Glutamatergic neuron (in vitro differentiated cells): ENCODE measurements around the gene IRF6. TPM values are rescaled to one million over a fixed set of nuclear protein-coding genes. Genes with fewer than 3 reads are reported as not detected.

Experiments used
- DNase-seq: peaks from one replicate; pipeline ENCODE4 v3.0.0; 2022
- H3K27ac Mint-ChIP-seq: one replicate; pipeline ENCODE4 v1.8.0; 2020; ENCODE audit warnings: mild to moderate bottlenecking, mixed read lengths, inconsistent platforms; ENCODE audit not compliant: unreplicated experiment
- H3K27me3 Mint-ChIP-seq: one replicate; pipeline ENCODE4 v1.8.0; 2020; ENCODE audit warnings: mild to moderate bottlenecking, moderate library complexity, mixed read lengths, inconsistent platforms; ENCODE audit not compliant: unreplicated experiment
- H3K36me3 Mint-ChIP-seq: one replicate; pipeline ENCODE4 v1.8.0; 2020; ENCODE audit warnings: mild to moderate bottlenecking, mixed read lengths, inconsistent platforms; ENCODE audit not compliant: unreplicated experiment
- H3K4me1 Mint-ChIP-seq: one replicate; pipeline ENCODE4 v1.8.0; 2020; ENCODE audit warnings: mild to moderate bottlenecking, low read depth, mixed read lengths, inconsistent platforms; ENCODE audit not compliant: unreplicated experiment
- H3K4me3 Mint-ChIP-seq: one replicate; pipeline ENCODE4 v1.8.0; 2020; ENCODE audit warnings: mild to moderate bottlenecking, mixed read lengths, inconsistent platforms; ENCODE audit not compliant: unreplicated experiment
- H3K9me3 Mint-ChIP-seq: one replicate; pipeline ENCODE4 v1.8.0; 2020; ENCODE audit warnings: mild to moderate bottlenecking, moderate library complexity, mixed read lengths, inconsistent platforms; ENCODE audit not compliant: unreplicated experiment
- total RNA-seq: library from RNA; stranded (reverse); fragmentation: NEBNext Ultra II Directional; extraction: Animal tissue kit (Norgen Biotek cat#: 25700); gene quantifications from one replicate; pipeline ENCODE4 v1.2.1, GENCODE V29; 2021; ENCODE audit not compliant: unreplicated experiment
- TF ChIP-seq, protein P1 (sequence below): fragments of 200-600 bp; sonication (generic); IDR thresholded peaks from one replicate; pipeline ENCODE4 v1.5.0; 2021; ENCODE audit not compliant: partially characterized antibody, unreplicated experiment

Gene IRF6
- total RNA-seq, 1 donor from 2014 or later, result 0.47 TPM

DNA sequence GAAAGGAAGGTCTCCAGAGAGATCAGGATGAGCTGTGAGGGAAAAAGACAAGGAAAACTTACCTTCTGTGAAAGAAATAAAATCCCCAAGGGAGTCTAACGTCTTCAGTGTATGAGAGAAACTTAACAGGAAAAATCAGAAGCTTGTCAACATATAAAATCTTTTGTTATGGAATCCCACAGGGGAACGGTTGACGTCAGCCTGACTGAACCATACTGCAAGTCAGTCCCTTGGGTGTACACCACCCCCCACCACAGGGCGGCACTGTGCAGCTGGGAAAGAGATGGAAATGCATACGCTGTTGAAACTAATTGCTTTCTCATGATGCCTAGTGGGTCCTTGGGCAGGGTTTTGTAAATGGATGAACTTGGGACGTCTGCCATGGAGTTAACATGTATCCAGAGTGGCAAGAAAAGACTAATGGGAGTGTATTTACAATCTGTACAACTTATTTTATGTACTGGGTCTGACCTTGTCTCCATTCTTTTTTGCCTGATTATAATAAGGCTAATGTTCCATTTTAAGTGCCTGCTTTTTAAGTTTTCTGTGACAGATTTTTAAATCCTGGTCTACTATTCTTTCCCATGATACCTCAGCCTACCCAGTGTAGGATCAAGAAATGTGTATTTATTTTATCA is 44.5 kb upstream of the IRF6 start:
- peak; percentile 85 for DNase-seq
- Mint-ChIP-seq H3K27ac (peak overlapping the region; percentile 77), H3K9me3 (peaks cover 1% of the 10 kb centered on the region), H3K4me3 (peak overlapping the region; percentile 22), H3K27me3 (no peaks in the 10 kb centered on the region), H3K36me3 (no peaks in the 10 kb centered on the region), H3K4me1 (peaks cover 24% of the 10 kb centered on the region)
- TF ChIP-seq, protein P1, sequence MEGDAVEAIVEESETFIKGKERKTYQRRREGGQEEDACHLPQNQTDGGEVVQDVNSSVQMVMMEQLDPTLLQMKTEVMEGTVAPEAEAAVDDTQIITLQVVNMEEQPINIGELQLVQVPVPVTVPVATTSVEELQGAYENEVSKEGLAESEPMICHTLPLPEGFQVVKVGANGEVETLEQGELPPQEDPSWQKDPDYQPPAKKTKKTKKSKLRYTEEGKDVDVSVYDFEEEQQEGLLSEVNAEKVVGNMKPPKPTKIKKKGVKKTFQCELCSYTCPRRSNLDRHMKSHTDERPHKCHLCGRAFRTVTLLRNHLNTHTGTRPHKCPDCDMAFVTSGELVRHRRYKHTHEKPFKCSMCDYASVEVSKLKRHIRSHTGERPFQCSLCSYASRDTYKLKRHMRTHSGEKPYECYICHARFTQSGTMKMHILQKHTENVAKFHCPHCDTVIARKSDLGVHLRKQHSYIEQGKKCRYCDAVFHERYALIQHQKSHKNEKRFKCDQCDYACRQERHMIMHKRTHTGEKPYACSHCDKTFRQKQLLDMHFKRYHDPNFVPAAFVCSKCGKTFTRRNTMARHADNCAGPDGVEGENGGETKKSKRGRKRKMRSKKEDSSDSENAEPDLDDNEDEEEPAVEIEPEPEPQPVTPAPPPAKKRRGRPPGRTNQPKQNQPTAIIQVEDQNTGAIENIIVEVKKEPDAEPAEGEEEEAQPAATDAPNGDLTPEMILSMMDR, result peak; percentile 76

DNA sequence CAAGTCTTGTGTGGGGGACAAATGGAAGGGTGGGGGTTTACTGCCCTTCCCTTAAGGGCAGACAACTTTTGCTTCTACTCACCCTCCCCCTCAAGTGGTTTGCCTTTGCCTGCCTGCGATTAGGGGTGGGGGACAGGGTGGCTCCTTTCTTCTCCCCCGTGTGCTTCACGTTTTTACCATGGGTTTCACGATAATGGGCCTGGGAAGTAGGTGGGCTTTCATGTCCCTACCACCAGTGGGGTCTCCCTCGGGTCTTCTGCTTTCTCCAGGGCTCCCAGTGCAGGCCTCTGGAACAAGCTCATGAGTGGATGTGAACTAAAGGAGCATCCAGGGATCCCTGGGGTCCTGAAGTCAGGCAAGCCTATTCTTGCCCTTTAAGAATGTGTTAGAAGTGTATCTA is 43.4 kb upstream of the IRF6 start:
- H3K27ac Mint-ChIP-seq, result no peak overlapping the region
- H3K27me3 Mint-ChIP-seq, result no peaks in the 10 kb centered on the region
- H3K4me1 Mint-ChIP-seq, result peaks cover 20% of the 10 kb centered on the region
- H3K9me3 Mint-ChIP-seq, result no peaks in the 10 kb centered on the region
- TF ChIP-seq, protein P1, result no peak
- no peak for DNase-seq
- H3K4me3 Mint-ChIP-seq, result no peak overlapping the region
- H3K36me3 Mint-ChIP-seq, result no peaks in the 10 kb centered on the region

GRCh38 chr1:209845408-209845725 is 39.4 kb upstream of the IRF6 start:
- Mint-ChIP-seq H3K4me1 (peaks cover 9% of the 10 kb centered on the region), H3K27ac (no peak overlapping the region), H3K4me3 (no peak overlapping the region), H3K27me3 (no peaks in the 10 kb centered on the region), H3K36me3 (no peaks in the 10 kb centered on the region), H3K9me3 (no peaks in the 10 kb centered on the region)
- TF ChIP-seq, protein P1, result no peak
- no peak for DNase-seq

GRCh38 chr1:209844695-209845407 is 38.9 kb upstream of the IRF6 start:
- H3K36me3 Mint-ChIP-seq, result no peaks in the 10 kb centered on the region
- H3K4me3 Mint-ChIP-seq, result no peak overlapping the region

DNA sequence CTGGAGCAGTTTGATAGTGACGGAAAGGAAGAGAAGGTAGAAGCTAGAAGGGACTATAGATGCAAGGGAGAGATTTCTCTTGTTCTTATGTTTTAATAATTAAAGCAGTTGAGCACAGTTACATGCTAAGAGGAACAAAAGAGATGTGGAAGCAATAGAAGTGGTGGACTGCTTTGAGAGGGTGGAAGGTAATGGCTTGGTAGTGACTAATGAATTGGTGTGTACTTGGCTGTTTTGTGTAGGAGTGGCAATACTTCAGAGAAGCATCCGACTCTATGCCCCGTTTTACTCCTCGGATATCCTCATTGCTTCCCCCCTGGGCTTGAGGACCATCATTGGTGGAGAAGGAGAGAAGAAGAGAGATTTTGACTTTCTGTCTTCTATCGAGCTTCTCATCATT is 34.7 kb upstream of the IRF6 start:
- no peaks in the 10 kb centered on the region for H3K36me3 Mint-ChIP-seq
- DNase-seq, result no peak
- H3K9me3 Mint-ChIP-seq, result no peaks in the 10 kb centered on the region
- no peaks in the 10 kb centered on the region for H3K4me1 Mint-ChIP-seq
- H3K27ac Mint-ChIP-seq, result no peak overlapping the region
- no peaks in the 10 kb centered on the region for H3K27me3 Mint-ChIP-seq
- TF ChIP-seq, protein P1, result no peak
- H3K4me3 Mint-ChIP-seq, result no peak overlapping the region

More at GRCh38 chr1:209844695-209845407, 38.9 kb upstream of the IRF6 start:
- TF ChIP-seq, protein P1, result no peak
- Mint-ChIP-seq H3K27ac (no peak overlapping the region), H3K4me1 (peaks cover 5% of the 10 kb centered on the region), H3K27me3 (no peaks in the 10 kb centered on the region), H3K9me3 (no peaks in the 10 kb centered on the region)
- no peak for DNase-seq
